Stimulated activated CD8-positive, alpha-beta memory T cell treated with anti-CD3 and anti-CD28 coated beads, Interleukin-12 subunit alpha, Interleukin-12 subunit beta, amount 100 ng/mL, for 24 hours (primary cell): Measurements from ENCODE around the gene CNTNAP2.

Experiments used
- DNase-seq: peaks from one replicate; pipeline ENCODE4 v3.0.0-alpha.2; 2020; ENCODE audit errors: extremely low read depth

Gene CNTNAP2

GRCh38 chr7:147400221-147400689 lies 1283.7 kb downstream of the CNTNAP2 start:
- no peak for DNase-seq

DNA sequence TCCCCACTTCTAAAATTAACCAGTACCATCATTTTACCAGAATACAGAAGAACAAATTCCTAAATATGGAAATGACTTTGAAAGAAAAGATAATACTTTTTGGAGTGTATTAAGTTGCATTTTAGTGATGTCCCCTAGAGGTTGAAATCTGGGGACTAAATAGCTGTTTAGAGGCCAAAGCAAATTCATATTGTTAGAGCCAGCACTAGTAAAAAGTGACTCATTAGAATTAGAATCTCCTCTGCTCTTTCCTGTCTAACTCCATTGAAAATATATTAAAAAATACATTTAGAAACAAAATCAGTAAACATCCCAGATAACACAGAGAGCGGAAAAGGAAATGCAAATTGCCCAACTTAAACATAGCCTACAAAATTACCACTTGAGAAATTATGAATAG lies 1284.3 kb downstream of the CNTNAP2 start:
- DNase-seq: no peak

- DNase-seq: no peak
These were observed 1289.0 kb downstream of the CNTNAP2 start for GRCh38 chr7:147405621-147406020.

DNA sequence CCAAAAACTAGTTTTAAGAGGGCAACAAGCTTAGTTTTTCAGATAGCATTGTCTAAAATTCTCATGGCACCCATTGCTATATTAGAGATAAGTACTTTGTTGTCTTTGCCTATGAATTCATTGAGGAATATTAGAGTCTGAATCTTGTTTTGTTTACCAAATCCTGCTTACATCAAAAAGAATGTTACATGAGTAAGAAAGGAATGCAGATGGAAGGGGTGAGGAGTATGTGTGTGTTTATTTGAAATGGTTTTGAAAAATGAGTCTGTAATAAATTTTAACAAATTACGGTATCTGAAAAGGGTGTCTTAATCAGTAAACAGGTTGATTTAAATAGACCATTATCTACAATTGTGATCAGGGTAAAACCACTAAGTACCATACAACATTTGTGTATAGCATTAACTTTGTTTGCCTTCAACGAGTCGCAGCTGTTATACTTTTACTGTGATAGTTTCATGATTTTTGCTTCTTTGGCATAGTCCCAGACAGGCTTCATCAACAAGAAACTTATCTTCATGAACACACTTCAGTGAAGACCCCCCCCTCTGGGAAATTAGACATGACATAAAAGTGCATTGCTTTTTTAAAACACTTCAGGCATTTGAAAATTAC lies 1290.0 kb downstream of the CNTNAP2 start:
- DNase-seq: no peak

DNA sequence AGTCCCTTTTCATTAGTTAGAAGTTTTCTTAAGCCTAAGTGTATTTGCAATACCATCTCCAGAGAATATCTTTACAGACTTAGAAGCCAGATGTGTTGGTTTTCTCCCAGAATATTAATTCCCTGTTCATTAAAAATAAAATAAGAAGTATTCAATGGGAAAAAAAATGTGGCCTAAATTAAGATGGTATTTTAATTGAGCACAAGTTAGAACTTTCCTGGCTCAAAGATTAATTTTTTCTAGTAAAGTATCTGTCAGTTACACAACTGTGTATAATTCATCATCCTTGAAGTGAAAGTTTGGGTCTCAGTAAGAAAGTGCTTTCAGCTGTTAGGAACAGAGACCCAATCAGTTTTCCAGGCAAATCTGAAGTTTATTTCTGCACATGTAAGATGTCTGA lies 1294.5 kb downstream of the CNTNAP2 start:
- no peak for DNase-seq

GRCh38 chr7:147412109-147412508 lies 1295.5 kb downstream of the CNTNAP2 start:
- DNase-seq: no peak

DNA sequence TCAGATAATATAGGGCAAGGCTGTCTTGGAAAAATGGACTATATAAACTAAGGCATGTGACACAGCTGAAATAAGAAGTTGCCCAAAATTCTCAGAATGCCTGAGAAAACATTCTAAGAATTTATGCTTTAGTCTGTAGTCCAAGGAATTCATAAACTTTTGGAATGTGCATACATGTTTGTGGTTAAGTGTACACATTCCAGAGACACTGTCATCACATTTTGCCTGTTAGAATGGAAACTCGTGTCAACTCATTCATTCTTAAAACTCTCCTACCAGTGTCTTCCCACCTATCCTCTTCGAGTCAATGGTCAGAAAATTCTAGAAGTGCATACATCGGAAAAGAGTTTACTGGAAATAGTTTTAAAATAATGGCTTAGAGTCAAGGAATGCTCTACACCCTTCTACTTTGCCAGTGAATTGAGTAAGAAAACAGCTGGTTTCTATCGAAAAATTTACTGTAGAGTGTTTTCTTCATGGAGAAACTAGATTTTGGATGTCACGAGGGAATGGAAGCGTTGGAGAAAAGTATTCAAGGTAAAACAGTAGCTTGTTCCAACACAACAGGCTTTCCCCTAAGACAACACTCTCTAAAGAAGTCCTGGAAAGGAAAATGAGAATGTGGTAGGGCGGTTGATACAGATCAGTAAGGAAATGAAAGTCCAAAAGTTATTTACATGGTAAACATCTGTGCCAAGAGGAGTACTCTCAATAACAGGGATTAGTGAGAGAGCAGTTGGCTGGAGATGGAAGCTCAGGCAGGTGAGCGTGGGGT lies 1296.4 kb downstream of the CNTNAP2 start:
- no peak for DNase-seq

- DNase-seq: no peak
These were observed 1296.9 kb downstream of the CNTNAP2 start for GRCh38 chr7:147413557-147413870.

DNA sequence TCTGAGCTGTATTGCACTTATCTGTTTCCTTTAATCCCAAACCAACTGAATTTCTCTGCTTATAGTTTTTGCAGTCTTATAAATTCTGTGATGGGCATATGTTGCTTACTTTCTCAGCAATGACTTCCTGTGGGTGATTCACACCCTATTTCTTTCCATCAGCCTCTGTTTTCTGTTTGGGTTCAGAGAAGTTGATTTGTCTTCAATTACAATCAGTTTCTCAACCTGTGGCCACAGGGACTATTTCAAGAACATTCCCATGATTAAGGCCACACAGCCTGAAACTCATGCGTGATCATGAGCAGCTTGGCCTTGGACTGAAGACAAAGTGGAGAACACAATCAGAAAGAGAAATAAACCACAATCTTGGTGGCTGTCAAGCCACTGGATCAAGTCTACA lies 1299.4 kb downstream of the CNTNAP2 start:
- DNase-seq: no peak

DNA sequence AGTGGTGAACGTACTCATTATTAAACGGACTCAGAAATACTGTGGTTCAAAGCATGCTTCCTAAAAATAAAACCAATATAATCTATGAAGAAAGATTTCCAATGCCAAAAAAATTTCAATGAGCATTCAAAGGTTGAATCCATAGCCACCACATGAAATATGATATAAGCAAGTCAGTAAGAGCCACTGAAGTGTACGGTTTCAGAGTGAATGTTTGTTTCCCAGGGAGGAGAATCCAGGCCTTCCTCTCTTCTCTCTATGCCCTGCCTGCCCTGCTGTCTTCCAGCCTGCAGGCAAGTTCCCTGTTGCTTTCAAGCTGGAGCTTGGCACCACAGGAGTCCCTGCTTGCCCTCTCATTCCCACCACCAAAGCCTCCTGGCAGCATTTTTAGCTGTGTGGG lies 1302.4 kb downstream of the CNTNAP2 start:
- no peak for DNase-seq

- no peak for DNase-seq
These were observed 1307.3 kb downstream of the CNTNAP2 start for GRCh38 chr7:147423875-147424274.

DNA sequence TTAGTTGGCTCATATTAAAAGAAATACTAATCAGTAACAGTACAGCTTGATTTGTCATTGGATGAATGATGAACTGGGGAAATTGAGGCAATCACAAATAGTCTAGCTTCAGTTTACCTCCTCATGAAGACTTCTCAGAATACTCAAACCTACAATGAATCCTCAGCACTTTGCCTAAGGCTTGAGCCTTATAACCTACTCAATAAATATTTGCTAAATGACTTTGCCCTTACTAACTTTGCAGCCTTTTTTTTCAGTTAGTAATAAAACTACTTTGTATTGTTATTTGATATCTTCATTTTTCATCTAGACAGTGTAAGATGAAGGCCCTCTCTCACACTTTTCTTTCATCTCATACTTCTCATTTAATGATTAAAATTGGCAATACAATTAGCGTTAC lies 1311.5 kb downstream of the CNTNAP2 start:
- DNase-seq: no peak

GRCh38 chr7:147429961-147430360 lies 1313.4 kb downstream of the CNTNAP2 start:
- no peak for DNase-seq

- DNase-seq: no peak
These were observed 1315.5 kb downstream of the CNTNAP2 start for GRCh38 chr7:147432079-147432478.

DNA sequence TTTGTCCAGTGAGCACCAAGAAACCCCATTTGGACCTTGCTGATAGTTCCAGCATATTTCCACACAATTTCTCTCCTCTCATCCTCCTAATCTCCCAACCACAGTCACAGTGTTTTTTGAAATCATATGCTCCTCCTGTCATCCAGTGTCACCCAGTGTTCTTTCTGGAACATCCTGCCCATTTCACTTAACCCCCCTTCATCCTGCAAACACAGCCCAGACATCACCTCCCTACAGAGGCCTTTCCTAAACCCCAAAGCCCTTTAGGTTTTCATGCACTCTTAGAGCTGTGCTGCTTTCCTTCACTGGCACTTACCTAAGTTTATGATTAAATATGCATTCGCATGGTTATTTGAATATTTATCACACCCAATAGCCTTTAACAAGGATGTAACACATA lies 1316.0 kb downstream of the CNTNAP2 start:
- DNase-seq: no peak

DNA sequence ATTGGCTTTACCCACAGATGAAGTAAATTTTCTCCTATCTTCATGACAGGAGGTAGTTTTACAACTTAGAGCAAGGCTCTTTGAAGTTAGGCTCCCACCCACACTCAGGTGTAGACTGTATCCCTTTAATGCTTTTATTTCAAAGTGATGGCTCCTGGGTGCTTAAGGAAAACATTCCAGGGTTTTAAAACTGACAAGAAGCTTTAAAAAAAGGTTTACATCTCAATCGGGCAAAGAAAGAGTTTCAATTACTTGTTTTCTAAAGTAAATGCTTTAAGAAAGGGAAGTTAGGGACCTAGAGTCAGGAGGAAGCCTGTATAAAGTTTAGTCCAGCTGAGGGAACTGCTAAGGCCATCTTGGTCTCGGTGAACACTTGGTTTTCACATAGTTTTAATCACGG lies 1320.1 kb downstream of the CNTNAP2 start:
- DNase-seq: no peak

GRCh38 chr7:147438216-147438615 lies 1321.6 kb downstream of the CNTNAP2 start:
- DNase-seq: no peak

DNA sequence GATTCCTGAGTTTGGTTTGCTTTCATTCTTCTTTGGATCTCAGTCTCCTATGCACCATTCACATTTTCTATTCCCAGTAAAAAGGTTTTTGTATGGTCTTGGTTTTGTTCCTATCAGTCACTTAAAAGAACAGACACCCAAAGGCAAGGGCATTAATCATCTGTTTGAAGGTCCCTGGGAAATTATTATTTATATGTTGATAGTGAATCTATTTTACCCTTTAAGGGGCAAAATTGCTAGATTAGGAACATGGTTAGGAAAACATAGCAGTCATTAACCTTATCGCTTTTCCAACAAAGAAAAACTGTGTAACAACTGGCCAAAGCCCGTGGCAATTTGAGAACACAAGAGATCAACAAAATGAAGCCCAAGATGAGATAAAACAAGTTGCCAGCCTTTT lies 1327.3 kb downstream of the CNTNAP2 start:
- no peak for DNase-seq

DNA sequence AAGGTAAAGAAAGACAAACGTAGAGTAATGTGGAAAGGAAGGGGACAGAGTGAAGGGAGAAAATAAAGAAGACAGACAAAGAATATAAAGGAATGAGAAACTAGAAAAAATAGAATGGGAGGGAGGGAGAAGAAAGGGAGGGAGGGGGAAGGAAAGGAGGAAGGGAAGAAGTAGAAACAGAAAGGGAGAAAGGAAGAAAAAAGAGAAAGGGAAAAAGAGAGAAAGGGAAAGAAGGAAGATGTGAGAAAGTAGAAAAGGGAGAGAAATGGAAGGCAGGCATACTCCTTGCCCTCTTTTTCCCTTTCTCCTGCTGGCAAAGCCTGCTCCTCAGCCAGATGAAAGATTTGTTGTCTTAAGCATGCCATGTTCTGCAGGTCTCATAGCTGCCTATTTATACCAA lies 1336.2 kb downstream of the CNTNAP2 start:
- no peak for DNase-seq

DNA sequence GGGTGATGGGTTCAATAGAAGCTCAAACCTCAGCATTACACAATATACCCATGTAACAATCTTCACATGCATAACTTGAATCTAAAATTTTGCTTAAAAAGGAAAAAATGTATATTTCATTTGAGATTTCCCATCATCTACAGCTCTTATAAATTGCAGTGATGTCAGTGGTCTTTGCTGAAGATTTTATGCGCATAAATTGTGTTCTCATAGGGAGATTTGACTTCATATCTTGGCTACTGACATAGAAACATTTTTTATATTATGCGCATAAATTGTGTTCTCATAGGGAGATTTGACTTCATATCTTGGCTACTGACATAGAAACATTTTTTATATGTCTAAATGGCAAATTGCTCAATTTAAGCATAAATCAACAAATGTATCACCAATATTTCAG lies 1348.6 kb downstream of the CNTNAP2 start:
- no peak for DNase-seq

- no peak for DNase-seq
These were observed 1356.0 kb downstream of the CNTNAP2 start for GRCh38 chr7:147472556-147472955.

GRCh38 chr7:147474862-147475261 lies 1358.3 kb downstream of the CNTNAP2 start:
- no peak for DNase-seq

GRCh38 chr7:147477526-147477925 lies 1360.9 kb downstream of the CNTNAP2 start:
- DNase-seq: no peak

DNA sequence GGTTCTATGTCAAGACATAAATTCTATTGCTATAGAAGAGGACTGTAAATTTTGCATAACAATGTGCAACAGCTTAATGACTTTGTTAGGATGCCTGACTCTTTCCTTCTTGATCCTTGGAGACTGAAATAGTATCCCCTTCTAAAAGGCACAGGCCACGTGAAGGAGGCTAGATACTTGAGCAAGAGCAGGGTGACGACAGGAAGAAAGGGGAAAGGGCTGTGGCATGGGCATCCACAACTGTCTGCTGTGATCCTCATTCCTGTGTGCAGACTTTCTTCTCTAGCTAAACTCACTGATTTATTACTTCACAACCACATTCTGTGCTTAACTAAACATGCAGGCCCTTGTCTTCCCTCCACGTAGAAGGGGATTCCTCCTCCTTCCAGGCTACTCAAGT lies 1362.2 kb downstream of the CNTNAP2 start:
- DNase-seq: no peak
